Panc1 (cell line): ENCODE results near the gene ALDH1B1. TPM values are rescaled to one million over a fixed set of nuclear protein-coding genes. Genes with fewer than 3 reads are reported as not detected.

ENCODE experiments used
- ATAC-seq: fragments of 200-7000 bp; cut with Tn5 transposase; 2 replicates; pipeline ENCODE4 v1.9.1; 2020; ENCODE audit warnings: mild to moderate bottlenecking, moderate library complexity
- BruUV-seq: library from RNA; stranded (reverse); fragments of 400-500 nt; replicated peaks from 2 replicates; lab custom pipeline; 2021; lab: Mats Ljungman, UMichigan
- CTCF ChIA-PET: fragments of 300-600 bp; sonication (Branson Sonifier 250); formaldehyde crosslinking; loops from one replicate; lab custom pipeline; 2022; ENCODE audit warnings: antibody characterized with exemption; lab: Charles Lee
- POLR2A ChIA-PET: fragments of 300-600 bp; sonication (Branson Sonifier 250); formaldehyde crosslinking; loops from one replicate; lab custom pipeline; 2022; ENCODE audit warnings: antibody characterized with exemption; lab: Charles Lee
- DNase-seq: peaks from one replicate; pipeline ENCODE4 v3.0.0-alpha.2; 2010; ENCODE audit warnings: low read depth, low spot score
- H3K27ac ChIP-seq: 2 replicates; pipeline ENCODE4 v1.5.1; 2011; ENCODE audit warnings: mild to moderate bottlenecking, low read length, inconsistent platforms
- H3K27me3 ChIP-seq: fragments of 200-500 bp; sonication (Bioruptor generic); 2 replicates; pipeline ENCODE4 v1.6.0; 2014; ENCODE audit warnings: low read length, inconsistent platforms; ENCODE audit not compliant: control insufficient read depth, insufficient read depth
- H3K36me3 ChIP-seq: fragments of 200-500 bp; sonication (Bioruptor generic); 2 replicates; pipeline ENCODE4 v1.5.1; 2014; ENCODE audit warnings: inconsistent platforms, mild to moderate bottlenecking, low read length, moderate library complexity; ENCODE audit not compliant: control insufficient read depth, insufficient read depth
- H3K4me1 ChIP-seq: 2 replicates; pipeline ENCODE4 v1.5.1; 2011; ENCODE audit warnings: inconsistent platforms, mild to moderate bottlenecking, low read length, moderate library complexity; ENCODE audit not compliant: control insufficient read depth, insufficient read depth
- H3K4me3 ChIP-seq, 2 experiments: 2 replicates each; pipeline ENCODE4 v1.5.1; 2011 to 2012; ENCODE audit warnings: low read depth in 2 of 2, low read length in 2 of 2, mild to moderate bottlenecking in 2 of 2, inconsistent platforms in 1 of 2, moderate library complexity in 1 of 2
- H3K9me3 ChIP-seq: fragments of 200-500 bp; sonication (Bioruptor generic); 2 replicates; pipeline ENCODE4 v1.5.1; 2014; ENCODE audit warnings: low read depth, mild to moderate bottlenecking, inconsistent platforms, low read length, moderate library complexity; ENCODE audit not compliant: control insufficient read depth, insufficient read depth
- CTCF ChIP-seq: fragments of 450-650 bp; IDR thresholded peaks from 2 replicates; pipeline ENCODE4 v1.5.1; 2017; ENCODE audit warnings: mild to moderate bottlenecking
- POLR2AphosphoS5 ChIP-seq: IDR thresholded peaks from 2 replicates; pipeline ENCODE4 v1.6.1; 2012; ENCODE audit warnings: mild to moderate bottlenecking, low read depth, low read length, moderate library complexity
- REST ChIP-seq, 2 experiments: IDR thresholded peaks; 2 replicates each; pipeline ENCODE4 v1.6.1; 2011 to 2012; ENCODE audit warnings: low read depth in 2 of 2, control low read depth in 1 of 2, low read length in 1 of 2, mild to moderate bottlenecking in 1 of 2, moderate library complexity in 1 of 2; ENCODE audit not compliant: insufficient read depth in 1 of 2
- SIN3A ChIP-seq: IDR thresholded peaks from 2 replicates; pipeline ENCODE4 v1.6.1; 2012; ENCODE audit warnings: low read depth, mild to moderate bottlenecking, low read length, moderate library complexity, borderline replicate concordance; ENCODE audit not compliant: insufficient read depth
- TCF7L2 ChIP-seq: IDR thresholded peaks from 2 replicates; pipeline ENCODE4 v1.6.1; 2011; ENCODE audit warnings: mild to moderate bottlenecking, low read depth, low read length, inconsistent platforms
- in situ Hi-C: cut with HindIII; loops from 2 replicates; pipeline ENCODE4 v1.10.0; 2016; ENCODE audit warnings: low sequenced_read_pairs, low pct_unique_long_range_greater_than_20kb
- intact Hi-C: fragments of 100-400 bp; cut with micrococcal nuclease; formaldehyde crosslinking; loops from one replicate; pipeline ENCODE4 v1.10.0; 2022; ENCODE audit not compliant: unreplicated experiment
- total RNA-seq: library from RNA; stranded (reverse); gene quantifications from one replicate; pipeline ENCODE4 v1.2.1, GENCODE V29; 2021; ENCODE audit not compliant: unreplicated experiment

The ALDH1B1 gene
- total RNA-seq, 1 experiment from 2014 or later: 34.2 TPM

GRCh38 chr9:38388283-38389223, 3.9 kb upstream of the ALDH1B1 start:
- no TSS peak for BruUV-seq
- POLR2A ChIA-PET: interaction anchor here (1.0 kb wide), 1 partner anchor 37 kb away, joined by 4 read pairs; no protein-coding TSS in a partner anchor
- Histone ChIP-seq H3K4me3 (no peak overlapping the region), H3K36me3 (no peaks in the 10 kb centered on the region; the same call in 1 of the 2 replicates), H3K27me3 (no peaks in the 10 kb centered on the region), H3K9me3 (peaks cover 4% of the 10 kb centered on the region; the same call in 1 of the 2 replicates), H3K27ac (no peak overlapping the region), H3K4me1 (no peaks in the 10 kb centered on the region; the same call in 1 of the 2 replicates)
- intact Hi-C loops (no loop called here), in situ Hi-C loops (no loop called here)
- CTCF ChIA-PET: no interaction called here
- no peak for ATAC-seq
- TF ChIP-seq REST (IDR thresholded peaks at IDR 0.05; ENCODE audit: insufficient read depth in 1 of 2, low read depth in 2 of 2, low read length in 1 of 2): no peak
- no peak for TF ChIP-seq CTCF
- no peak for TF ChIP-seq TCF7L2
- TF ChIP-seq POLR2AphosphoS5: no peak
- TF ChIP-seq SIN3A: no peak
- DNase-seq: no peak

DNA sequence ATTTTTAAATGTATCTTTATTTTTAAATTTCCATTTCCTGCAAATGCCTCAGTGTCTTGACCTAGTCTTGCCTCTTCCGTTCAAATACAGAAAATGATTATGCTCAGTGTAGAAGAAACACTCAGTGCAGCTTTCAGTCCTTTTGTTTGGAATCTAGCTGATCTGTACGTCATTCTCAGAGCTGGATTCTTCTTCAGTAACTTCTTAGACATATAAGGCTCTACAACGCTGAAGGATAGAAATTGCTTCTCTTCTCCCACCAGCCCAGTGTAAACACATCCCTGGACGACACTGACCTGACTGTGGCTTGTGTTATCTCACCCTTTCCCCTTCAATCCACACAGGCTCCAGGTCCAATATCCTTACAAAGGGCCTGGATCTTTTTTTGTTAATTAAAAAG, 3.2 kb upstream of the ALDH1B1 start:
- no peaks in the 10 kb centered on the region; the same call in 1 of the 2 replicates for H3K4me1 ChIP-seq
- H3K27ac ChIP-seq: no peak overlapping the region
- ChIA-PET POLR2A (interaction anchor here (1.0 kb wide), 1 partner anchor 38 kb away, joined by 4 read pairs; no protein-coding TSS in a partner anchor), CTCF (no interaction called here)
- peaks cover 4% of the 10 kb centered on the region; the same call in 1 of the 2 replicates for H3K9me3 ChIP-seq
- intact Hi-C loops: no loop called here
- TF ChIP-seq SIN3A (no peak), TCF7L2 (no peak), CTCF (no peak), POLR2AphosphoS5 (no peak), REST (IDR thresholded peaks at IDR 0.05; ENCODE audit: insufficient read depth in 1 of 2, low read depth in 2 of 2, low read length in 1 of 2) (no peak)
- no TSS peak for BruUV-seq
- DNase-seq (no peak), ATAC-seq (no peak)
- H3K36me3 ChIP-seq: no peaks in the 10 kb centered on the region; the same call in 1 of the 2 replicates
- in situ Hi-C loops: no loop called here
- no peak overlapping the region for H3K4me3 ChIP-seq
- H3K27me3 ChIP-seq: no peaks in the 10 kb centered on the region
